HEK293 (cell line): ENCODE results near the gene CCDC61.
A peak's percentile ranks its signal among the peaks of the same experiment; 100 is the strongest.

Source experiments
- GLIS1 ChIP-seq: fragments of 450-650 bp; formaldehyde crosslinking; IDR thresholded peaks from 2 replicates; pipeline ENCODE4 v1.5.1; 2016; ENCODE audit warnings: missing biosample characterization, missing genetic modification characterization
- PRDM1 ChIP-seq: fragments of 450-650 bp; formaldehyde crosslinking; IDR thresholded peaks from 2 replicates; pipeline ENCODE4; 2016; ENCODE audit warnings: missing biosample characterization, missing genetic modification characterization
- RBAK ChIP-seq: fragments of 450-650 bp; formaldehyde crosslinking; IDR thresholded peaks from 2 replicates; pipeline ENCODE4 v1.5.1; 2016; ENCODE audit warnings: missing biosample characterization, missing genetic modification characterization
- SCRT2 ChIP-seq: fragments of 450-650 bp; formaldehyde crosslinking; IDR thresholded peaks from 2 replicates; pipeline ENCODE4 v1.5.1; 2016; ENCODE audit warnings: missing biosample characterization, missing genetic modification characterization
- SP3 ChIP-seq: fragments of 450-650 bp; formaldehyde crosslinking; IDR thresholded peaks from 2 replicates; pipeline ENCODE4 v1.5.1; 2016; ENCODE audit warnings: missing biosample characterization, missing genetic modification characterization
- YY2 ChIP-seq: fragments of 450-650 bp; formaldehyde crosslinking; IDR thresholded peaks from 2 replicates; pipeline ENCODE4 v1.5.1; 2016; ENCODE audit warnings: missing biosample characterization, missing genetic modification characterization
- ZBTB1 ChIP-seq: fragments of 450-650 bp; formaldehyde crosslinking; IDR thresholded peaks from 2 replicates; pipeline ENCODE4 v1.5.1; 2016; ENCODE audit warnings: missing biosample characterization, missing genetic modification characterization
- ZFP37 ChIP-seq: fragments of 450-650 bp; formaldehyde crosslinking; IDR thresholded peaks from 2 replicates; pipeline ENCODE4 v1.5.1; 2016; ENCODE audit warnings: missing biosample characterization, missing genetic modification characterization
- ZFP69B ChIP-seq: fragments of 450-650 bp; formaldehyde crosslinking; IDR thresholded peaks from 2 replicates; pipeline ENCODE4 v1.5.1; 2016; ENCODE audit warnings: missing biosample characterization, missing genetic modification characterization
- ZIC2 ChIP-seq: fragments of 450-650 bp; formaldehyde crosslinking; IDR thresholded peaks from 2 replicates; pipeline ENCODE4 v1.5.1; 2016; ENCODE audit warnings: missing biosample characterization, missing genetic modification characterization
- ZNF324 ChIP-seq: fragments of 450-650 bp; formaldehyde crosslinking; IDR thresholded peaks from 2 replicates; pipeline ENCODE4 v1.5.1; 2016; ENCODE audit warnings: missing biosample characterization, missing genetic modification characterization
- ZNF585B ChIP-seq: fragments of 450-650 bp; formaldehyde crosslinking; IDR thresholded peaks from 2 replicates; pipeline ENCODE4 v1.5.1; 2016; ENCODE audit warnings: missing biosample characterization, missing genetic modification characterization
- ZNF600 ChIP-seq: fragments of 450-650 bp; formaldehyde crosslinking; IDR thresholded peaks from 2 replicates; pipeline ENCODE4 v1.5.1; 2016; ENCODE audit warnings: missing biosample characterization, missing genetic modification characterization
- ZNF621 ChIP-seq: fragments of 450-650 bp; formaldehyde crosslinking; IDR thresholded peaks from 2 replicates; pipeline ENCODE4 v1.5.1; 2017; ENCODE audit warnings: missing biosample characterization, missing genetic modification characterization
- ZNF629 ChIP-seq: fragments of 450-650 bp; formaldehyde crosslinking; IDR thresholded peaks from 2 replicates; pipeline ENCODE4 v1.5.1; 2017; ENCODE audit warnings: missing biosample characterization, missing genetic modification characterization
- ZNF660 ChIP-seq: fragments of 450-650 bp; IDR thresholded peaks from 2 replicates; pipeline ENCODE4 v1.5.1; 2018; ENCODE audit warnings: missing biosample characterization, mild to moderate bottlenecking, missing genetic modification characterization
- ZNF677 ChIP-seq: fragments of 450-650 bp; IDR thresholded peaks from 2 replicates; pipeline ENCODE4 v1.5.0; 2018; ENCODE audit warnings: missing biosample characterization, mild to moderate bottlenecking, missing genetic modification characterization, moderate library complexity
- ZNF791 ChIP-seq: fragments of 450-650 bp; formaldehyde crosslinking; IDR thresholded peaks from 2 replicates; pipeline ENCODE4 v1.5.1; 2016; ENCODE audit warnings: missing biosample characterization, missing genetic modification characterization
- TF ChIP-seq, protein P1 (sequence below): fragments of 450-650 bp; formaldehyde crosslinking; IDR thresholded peaks from 2 replicates; pipeline ENCODE4 v1.5.1; 2016; ENCODE audit warnings: missing biosample characterization, missing genetic modification characterization
- TF ChIP-seq, protein P2 (sequence below): fragments of 450-650 bp; formaldehyde crosslinking; IDR thresholded peaks from 2 replicates; pipeline ENCODE4 v1.5.1; 2017; ENCODE audit warnings: missing biosample characterization, missing genetic modification characterization
- TF ChIP-seq, protein P3 (sequence below): fragments of 450-650 bp; formaldehyde crosslinking; IDR thresholded peaks from 2 replicates; pipeline ENCODE4 v1.5.1; 2016; ENCODE audit warnings: missing biosample characterization, missing genetic modification characterization
- TF ChIP-seq, protein P4 (sequence below): fragments of 450-650 bp; formaldehyde crosslinking; IDR thresholded peaks from 2 replicates; pipeline ENCODE4 v1.5.1; 2016; ENCODE audit warnings: missing biosample characterization, missing genetic modification characterization
- TF ChIP-seq, protein P5 (sequence below): fragments of 450-650 bp; formaldehyde crosslinking; IDR thresholded peaks from 2 replicates; pipeline ENCODE4 v1.5.1; 2017; ENCODE audit warnings: missing biosample characterization, missing genetic modification characterization
- TF ChIP-seq, protein P6 (sequence below): fragments of 450-650 bp; formaldehyde crosslinking; IDR thresholded peaks from 2 replicates; pipeline ENCODE4 v1.5.1; 2016; ENCODE audit warnings: missing biosample characterization, missing genetic modification characterization, borderline replicate concordance
- TF ChIP-seq, protein P7 (sequence below): fragments of 450-650 bp; formaldehyde crosslinking; IDR thresholded peaks from 2 replicates; pipeline ENCODE4 v1.5.1; 2016; ENCODE audit warnings: missing biosample characterization, missing genetic modification characterization

Gene CCDC61

DNA sequence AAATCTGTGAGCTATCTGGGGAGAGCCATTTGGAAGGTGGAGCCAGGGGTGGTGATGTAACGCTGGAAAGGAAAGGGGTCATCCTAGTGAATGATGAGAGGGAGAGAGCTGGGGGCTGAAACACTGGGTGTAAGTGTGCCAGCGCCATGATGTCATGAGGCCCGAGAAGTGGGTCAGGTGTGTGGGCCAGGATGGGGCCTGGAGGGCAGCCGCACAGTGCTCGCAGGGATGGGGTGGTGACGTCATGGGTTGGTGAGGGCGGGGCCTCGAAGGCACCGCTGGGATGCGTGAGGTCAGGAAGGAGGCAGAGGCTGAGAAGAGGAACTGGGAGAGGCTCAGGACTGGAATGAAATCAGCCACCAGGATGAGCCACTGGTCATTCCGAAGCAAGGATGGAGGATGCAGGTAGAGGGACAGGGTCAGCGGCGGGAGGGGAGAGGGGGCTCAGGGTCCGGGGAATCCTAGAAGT, 4.4 kb downstream of the CCDC61 start (continued):
- TF ChIP-seq ZFP69B (peak; percentile 84; the same call in 1 of the 2 replicates), ZNF324 (tag by site-specific recombination) (peak; percentile 15; the same call in 1 of the 2 replicates), RBAK (tag by site-specific recombination) (0 out of 2 replicates have a peak, but pooled peaks have one; percentile 29), ZNF791 (tag by site-specific recombination) (0 out of 2 replicates have a peak, but pooled peaks have one; percentile 39), ZNF600 (tag by site-specific recombination) (peak; percentile 65; the same call in 1 of the 2 replicates), ZFP37 (tag by site-specific recombination) (peak; percentile 55; the same call in 1 of the 2 replicates), SP3 (tag by site-specific recombination) (peak; percentile 82), ZNF621 (tag by site-specific recombination) (no peak), ZBTB1 (tag by site-specific recombination) (no peak; the same call in 1 of the 2 replicates), PRDM1 (tag by site-specific recombination) (peak; percentile 95), ZNF585B (tag by site-specific recombination) (no peak), ZIC2 (tag by site-specific recombination) (peak; percentile 69), SCRT2 (0 out of 2 replicates have a peak, but pooled peaks have one; percentile 15), ZNF629 (tag by site-specific recombination) (peak; percentile 100), ZNF677 (no peak), ZNF660 (peak; percentile 49; the same call in 1 of the 2 replicates), YY2 (tag by site-specific recombination) (peak; percentile 73; the same call in 1 of the 2 replicates), GLIS1 (peak; percentile 61)
- TF ChIP-seq, protein P1, sequence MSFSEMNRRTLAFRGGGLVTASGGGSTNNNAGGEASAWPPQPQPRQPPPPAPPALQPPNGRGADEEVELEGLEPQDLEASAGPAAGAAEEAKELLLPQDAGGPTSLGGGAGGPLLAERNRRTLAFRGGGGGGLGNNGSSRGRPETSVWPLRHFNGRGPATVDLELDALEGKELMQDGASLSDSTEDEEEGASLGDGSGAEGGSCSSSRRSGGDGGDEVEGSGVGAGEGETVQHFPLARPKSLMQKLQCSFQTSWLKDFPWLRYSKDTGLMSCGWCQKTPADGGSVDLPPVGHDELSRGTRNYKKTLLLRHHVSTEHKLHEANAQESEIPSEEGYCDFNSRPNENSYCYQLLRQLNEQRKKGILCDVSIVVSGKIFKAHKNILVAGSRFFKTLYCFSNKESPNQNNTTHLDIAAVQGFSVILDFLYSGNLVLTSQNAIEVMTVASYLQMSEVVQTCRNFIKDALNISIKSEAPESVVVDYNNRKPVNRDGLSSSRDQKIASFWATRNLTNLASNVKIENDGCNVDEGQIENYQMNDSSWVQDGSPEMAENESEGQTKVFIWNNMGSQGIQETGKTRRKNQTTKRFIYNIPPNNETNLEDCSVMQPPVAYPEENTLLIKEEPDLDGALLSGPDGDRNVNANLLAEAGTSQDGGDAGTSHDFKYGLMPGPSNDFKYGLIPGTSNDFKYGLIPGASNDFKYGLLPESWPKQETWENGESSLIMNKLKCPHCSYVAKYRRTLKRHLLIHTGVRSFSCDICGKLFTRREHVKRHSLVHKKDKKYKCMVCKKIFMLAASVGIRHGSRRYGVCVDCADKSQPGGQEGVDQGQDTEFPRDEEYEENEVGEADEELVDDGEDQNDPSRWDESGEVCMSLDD (tag by site-specific recombination) = peak; percentile 90
- TF ChIP-seq, protein P2, sequence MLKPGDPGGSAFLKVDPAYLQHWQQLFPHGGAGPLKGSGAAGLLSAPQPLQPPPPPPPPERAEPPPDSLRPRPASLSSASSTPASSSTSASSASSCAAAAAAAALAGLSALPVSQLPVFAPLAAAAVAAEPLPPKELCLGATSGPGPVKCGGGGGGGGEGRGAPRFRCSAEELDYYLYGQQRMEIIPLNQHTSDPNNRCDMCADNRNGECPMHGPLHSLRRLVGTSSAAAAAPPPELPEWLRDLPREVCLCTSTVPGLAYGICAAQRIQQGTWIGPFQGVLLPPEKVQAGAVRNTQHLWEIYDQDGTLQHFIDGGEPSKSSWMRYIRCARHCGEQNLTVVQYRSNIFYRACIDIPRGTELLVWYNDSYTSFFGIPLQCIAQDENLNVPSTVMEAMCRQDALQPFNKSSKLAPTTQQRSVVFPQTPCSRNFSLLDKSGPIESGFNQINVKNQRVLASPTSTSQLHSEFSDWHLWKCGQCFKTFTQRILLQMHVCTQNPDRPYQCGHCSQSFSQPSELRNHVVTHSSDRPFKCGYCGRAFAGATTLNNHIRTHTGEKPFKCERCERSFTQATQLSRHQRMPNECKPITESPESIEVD (tag by site-specific recombination) = no peak
- TF ChIP-seq, protein P3, sequence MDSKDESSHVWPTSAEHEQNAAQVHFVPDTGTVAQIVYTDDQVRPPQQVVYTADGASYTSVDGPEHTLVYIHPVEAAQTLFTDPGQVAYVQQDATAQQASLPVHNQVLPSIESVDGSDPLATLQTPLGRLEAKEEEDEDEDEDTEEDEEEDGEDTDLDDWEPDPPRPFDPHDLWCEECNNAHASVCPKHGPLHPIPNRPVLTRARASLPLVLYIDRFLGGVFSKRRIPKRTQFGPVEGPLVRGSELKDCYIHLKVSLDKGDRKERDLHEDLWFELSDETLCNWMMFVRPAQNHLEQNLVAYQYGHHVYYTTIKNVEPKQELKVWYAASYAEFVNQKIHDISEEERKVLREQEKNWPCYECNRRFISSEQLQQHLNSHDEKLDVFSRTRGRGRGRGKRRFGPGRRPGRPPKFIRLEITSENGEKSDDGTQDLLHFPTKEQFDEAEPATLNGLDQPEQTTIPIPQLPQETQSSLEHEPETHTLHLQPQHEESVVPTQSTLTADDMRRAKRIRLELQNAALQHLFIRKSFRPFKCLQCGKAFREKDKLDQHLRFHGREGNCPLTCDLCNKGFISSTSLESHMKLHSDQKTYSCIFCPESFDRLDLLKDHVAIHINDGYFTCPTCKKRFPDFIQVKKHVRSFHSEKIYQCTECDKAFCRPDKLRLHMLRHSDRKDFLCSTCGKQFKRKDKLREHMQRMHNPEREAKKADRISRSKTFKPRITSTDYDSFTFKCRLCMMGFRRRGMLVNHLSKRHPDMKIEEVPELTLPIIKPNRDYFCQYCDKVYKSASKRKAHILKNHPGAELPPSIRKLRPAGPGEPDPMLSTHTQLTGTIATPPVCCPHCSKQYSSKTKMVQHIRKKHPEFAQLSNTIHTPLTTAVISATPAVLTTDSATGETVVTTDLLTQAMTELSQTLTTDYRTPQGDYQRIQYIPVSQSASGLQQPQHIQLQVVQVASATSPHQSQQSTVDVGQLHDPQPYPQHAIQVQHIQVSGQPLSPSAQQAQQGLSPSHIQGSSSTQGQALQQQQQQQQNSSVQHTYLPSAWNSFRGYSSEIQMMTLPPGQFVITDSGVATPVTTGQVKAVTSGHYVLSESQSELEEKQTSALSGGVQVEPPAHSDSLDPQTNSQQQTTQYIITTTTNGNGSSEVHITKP = peak; percentile 96
- TF ChIP-seq, protein P4, sequence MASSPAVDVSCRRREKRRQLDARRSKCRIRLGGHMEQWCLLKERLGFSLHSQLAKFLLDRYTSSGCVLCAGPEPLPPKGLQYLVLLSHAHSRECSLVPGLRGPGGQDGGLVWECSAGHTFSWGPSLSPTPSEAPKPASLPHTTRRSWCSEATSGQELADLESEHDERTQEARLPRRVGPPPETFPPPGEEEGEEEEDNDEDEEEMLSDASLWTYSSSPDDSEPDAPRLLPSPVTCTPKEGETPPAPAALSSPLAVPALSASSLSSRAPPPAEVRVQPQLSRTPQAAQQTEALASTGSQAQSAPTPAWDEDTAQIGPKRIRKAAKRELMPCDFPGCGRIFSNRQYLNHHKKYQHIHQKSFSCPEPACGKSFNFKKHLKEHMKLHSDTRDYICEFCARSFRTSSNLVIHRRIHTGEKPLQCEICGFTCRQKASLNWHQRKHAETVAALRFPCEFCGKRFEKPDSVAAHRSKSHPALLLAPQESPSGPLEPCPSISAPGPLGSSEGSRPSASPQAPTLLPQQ (tag by site-specific recombination) = peak; percentile 88
- TF ChIP-seq, protein P5, sequence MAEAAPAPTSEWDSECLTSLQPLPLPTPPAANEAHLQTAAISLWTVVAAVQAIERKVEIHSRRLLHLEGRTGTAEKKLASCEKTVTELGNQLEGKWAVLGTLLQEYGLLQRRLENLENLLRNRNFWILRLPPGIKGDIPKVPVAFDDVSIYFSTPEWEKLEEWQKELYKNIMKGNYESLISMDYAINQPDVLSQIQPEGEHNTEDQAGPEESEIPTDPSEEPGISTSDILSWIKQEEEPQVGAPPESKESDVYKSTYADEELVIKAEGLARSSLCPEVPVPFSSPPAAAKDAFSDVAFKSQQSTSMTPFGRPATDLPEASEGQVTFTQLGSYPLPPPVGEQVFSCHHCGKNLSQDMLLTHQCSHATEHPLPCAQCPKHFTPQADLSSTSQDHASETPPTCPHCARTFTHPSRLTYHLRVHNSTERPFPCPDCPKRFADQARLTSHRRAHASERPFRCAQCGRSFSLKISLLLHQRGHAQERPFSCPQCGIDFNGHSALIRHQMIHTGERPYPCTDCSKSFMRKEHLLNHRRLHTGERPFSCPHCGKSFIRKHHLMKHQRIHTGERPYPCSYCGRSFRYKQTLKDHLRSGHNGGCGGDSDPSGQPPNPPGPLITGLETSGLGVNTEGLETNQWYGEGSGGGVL (tag by site-specific recombination) = peak; percentile 65
- TF ChIP-seq, protein P6, sequence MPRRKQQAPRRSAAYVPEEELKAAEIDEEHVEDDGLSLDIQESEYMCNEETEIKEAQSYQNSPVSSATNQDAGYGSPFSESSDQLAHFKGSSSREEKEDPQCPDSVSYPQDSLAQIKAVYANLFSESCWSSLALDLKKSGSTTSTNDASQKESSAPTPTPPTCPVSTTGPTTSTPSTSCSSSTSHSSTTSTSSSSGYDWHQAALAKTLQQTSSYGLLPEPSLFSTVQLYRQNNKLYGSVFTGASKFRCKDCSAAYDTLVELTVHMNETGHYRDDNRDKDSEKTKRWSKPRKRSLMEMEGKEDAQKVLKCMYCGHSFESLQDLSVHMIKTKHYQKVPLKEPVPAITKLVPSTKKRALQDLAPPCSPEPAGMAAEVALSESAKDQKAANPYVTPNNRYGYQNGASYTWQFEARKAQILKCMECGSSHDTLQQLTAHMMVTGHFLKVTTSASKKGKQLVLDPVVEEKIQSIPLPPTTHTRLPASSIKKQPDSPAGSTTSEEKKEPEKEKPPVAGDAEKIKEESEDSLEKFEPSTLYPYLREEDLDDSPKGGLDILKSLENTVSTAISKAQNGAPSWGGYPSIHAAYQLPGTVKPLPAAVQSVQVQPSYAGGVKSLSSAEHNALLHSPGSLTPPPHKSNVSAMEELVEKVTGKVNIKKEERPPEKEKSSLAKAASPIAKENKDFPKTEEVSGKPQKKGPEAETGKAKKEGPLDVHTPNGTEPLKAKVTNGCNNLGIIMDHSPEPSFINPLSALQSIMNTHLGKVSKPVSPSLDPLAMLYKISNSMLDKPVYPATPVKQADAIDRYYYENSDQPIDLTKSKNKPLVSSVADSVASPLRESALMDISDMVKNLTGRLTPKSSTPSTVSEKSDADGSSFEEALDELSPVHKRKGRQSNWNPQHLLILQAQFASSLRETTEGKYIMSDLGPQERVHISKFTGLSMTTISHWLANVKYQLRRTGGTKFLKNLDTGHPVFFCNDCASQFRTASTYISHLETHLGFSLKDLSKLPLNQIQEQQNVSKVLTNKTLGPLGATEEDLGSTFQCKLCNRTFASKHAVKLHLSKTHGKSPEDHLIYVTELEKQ = peak; percentile 23; the same call in 1 of the 2 replicates
- TF ChIP-seq, protein P7, sequence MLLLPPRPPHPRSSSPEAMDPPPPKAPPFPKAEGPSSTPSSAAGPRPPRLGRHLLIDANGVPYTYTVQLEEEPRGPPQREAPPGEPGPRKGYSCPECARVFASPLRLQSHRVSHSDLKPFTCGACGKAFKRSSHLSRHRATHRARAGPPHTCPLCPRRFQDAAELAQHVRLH (tag by site-specific recombination) = peak; percentile 62; the same call in 1 of the 2 replicates
